A673 (cell line): ENCODE data around the gene MARK1.

Experiments used
- CTCF ChIP-seq: fragments of 300-800, 200-600 bp; sonication (generic); conservative IDR thresholded peaks from 2 replicates; pipeline ENCODE4 v1.5.1; 2017; ENCODE audit warnings: low read depth, mild to moderate bottlenecking, antibody characterized with exemption, low read length, moderate library complexity, mixed read lengths
- EZH2 ChIP-seq: fragments of 200-600 bp; sonication (generic); IDR thresholded peaks from 2 replicates; pipeline ENCODE4 v1.6.1; 2017; ENCODE audit warnings: borderline replicate concordance, low read depth, mild to moderate bottlenecking, mixed read lengths, antibody characterized with exemption, low read length; ENCODE audit not compliant: poor library complexity, severe bottlenecking

- TF ChIP-seq CTCF (no peak), EZH2 (no peak)
These were observed 36.3 kb downstream of the MARK1 start for GRCh38 chr1:220564216-220564615.
